GM19468 (cell line): ENCODE data around the gene CAMK2B.

Source experiments
- ATAC-seq: cut with Tn5 transposase; IDR thresholded peaks from one replicate; pipeline ENCODE4 v1.9.1; 2021; ENCODE audit warnings: mild to moderate bottlenecking, moderate library complexity, moderate number of reproducible peaks; ENCODE audit not compliant: unreplicated experiment; ENCODE audit errors: extremely low read depth

CAMK2B gene

DNA sequence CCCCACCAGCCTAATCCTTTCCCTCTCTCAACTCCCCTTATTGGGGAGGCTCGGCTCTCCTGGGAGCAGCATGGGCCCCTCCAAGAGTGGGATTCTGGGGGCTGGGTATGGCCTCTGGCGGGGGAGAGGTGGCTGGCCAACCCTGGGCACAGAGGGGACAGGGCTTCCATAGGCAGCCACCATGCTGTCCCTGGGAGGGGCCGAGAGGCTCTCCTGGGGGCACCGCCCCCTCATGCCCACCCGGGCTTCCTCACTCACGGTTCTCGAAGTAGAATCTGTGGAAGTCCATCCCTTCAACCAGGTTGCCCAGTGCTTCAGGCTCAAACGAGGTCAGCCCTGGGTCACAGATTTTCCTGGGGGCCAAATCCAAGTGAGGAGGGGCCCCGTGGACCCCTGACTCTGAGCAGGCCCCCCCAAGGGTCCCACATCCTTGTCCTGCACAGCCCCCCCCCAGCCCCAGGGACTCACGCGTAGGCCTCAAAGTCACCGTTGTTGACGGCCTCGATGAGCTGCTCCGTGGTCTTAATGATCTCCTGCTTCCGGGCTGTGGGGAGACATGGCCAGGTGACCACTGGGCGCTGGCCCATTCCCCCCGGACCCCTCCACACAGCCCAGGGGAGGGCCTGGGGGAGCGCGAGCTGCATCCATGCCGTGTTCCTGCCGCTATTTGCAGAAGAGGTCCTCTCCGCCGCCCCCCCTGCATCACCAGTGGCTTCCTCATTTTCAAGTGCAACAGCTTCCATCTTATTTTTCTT, 104.9 kb downstream of the CAMK2B start:
- no peak for ATAC-seq

DNA sequence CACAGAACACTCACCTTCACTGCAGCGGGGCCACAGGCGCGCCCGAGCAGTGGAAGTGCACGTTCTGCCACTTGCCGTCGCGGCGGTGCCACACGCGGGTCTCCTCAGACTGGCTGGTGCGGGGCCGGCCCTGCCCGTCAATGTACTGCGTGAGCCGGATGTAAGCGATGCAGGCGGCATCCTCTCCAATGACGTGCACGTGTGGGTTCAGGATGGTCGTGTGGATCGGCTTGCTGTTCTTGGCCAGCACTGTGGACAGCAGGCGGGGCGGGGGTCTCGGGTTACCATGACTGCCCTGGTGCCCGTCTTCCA, 105.4 kb downstream of the CAMK2B start:
- no peak for ATAC-seq

DNA sequence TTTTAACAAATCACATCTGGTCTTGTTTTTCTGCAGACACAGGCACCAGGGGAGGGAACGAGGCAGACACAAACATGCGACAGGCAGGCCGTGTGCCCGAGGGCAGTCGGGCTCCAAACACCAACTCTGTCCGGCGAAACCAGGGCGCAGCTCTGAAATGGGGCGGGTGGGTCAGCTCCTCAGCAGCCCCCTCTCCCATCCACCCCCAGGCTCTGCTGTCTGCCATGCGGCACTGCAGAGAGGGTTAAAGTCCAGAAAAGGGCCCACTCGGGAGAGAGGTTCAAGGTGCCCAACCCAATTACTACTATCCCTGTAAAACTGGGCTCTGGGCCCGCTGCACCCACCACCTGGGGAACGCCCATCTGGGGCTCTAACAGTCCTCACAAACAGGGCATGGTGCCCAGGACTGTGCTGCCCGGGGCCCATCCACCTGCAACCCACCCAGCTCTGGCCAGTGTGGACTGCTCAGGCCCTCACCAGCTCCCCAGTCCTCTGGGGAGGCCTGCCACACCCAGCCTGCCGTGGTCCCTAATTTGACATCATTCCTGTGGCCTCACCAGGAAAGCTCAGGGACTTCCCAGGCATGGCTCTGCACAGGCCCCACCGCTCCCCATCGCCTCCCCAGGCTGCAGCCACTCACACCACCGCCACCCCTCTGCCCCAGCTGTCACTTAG, 105.9 kb downstream of the CAMK2B start:
- no peak for ATAC-seq

DNA sequence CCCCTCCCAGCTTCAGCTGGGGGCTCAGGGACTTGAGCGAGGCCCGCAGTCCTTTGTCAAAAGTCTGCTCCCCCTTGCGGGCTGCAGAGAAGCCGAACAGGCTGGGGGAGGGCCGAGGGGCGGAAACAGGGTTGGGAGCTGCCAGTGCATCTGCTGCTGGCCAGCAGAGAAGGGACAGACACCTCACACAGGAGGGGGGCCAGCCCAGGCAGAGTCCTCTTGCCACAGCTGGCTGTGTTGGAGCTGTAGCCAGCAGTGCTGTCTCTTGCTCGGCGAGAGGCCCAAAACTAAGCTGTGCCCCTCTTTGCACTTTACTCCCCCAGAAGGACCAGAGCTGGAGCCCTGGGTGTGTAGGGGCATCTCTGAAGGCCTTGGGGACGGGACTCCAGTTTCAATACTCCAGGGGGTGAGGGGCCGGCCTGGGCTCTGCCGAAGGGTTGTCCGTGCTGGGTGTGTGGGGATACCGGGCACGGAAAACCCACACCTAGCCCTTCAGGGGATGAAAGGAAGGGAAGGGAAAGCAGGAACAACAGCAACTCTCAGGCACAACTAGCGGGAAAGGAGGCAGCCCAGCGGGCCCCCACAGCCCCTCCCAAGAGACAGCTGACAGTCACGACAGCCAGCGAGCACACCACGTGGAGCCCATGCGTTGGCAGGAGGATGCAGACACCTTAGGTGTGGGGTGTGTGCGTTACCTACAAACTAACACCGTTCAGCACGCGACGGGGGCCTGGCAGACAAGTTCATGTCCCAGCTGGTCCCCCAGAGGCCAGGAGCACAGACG, 106.8 kb downstream of the CAMK2B start:
- no peak for ATAC-seq

GRCh38 chr7:44217852-44218402, 107.5 kb downstream of the CAMK2B start:
- ATAC-seq: no peak

DNA sequence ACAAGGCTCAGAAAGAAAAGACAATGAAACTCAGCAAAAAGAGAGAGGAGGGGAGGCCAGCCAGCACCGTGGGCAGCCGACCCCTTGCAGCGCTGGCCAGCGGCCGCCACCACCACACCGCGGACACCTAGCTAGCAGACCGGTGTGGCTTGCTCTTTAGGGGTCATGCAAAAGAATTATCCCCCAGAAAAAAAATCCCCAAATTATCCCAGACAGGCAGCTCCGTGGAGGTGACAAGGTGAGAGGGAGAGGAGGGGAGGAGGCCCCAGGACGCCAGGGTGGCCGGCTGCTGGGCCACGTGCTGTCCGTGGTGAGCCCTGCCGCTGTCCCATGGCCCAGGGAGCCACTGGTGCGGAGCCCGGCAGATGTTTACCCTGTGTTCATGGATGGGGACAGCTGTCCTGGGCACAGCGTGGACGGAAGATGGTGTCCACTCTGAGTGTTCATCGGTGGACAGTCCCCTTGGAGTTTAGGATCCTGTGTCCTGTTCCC, 108.1 kb downstream of the CAMK2B start:
- ATAC-seq: no peak

DNA sequence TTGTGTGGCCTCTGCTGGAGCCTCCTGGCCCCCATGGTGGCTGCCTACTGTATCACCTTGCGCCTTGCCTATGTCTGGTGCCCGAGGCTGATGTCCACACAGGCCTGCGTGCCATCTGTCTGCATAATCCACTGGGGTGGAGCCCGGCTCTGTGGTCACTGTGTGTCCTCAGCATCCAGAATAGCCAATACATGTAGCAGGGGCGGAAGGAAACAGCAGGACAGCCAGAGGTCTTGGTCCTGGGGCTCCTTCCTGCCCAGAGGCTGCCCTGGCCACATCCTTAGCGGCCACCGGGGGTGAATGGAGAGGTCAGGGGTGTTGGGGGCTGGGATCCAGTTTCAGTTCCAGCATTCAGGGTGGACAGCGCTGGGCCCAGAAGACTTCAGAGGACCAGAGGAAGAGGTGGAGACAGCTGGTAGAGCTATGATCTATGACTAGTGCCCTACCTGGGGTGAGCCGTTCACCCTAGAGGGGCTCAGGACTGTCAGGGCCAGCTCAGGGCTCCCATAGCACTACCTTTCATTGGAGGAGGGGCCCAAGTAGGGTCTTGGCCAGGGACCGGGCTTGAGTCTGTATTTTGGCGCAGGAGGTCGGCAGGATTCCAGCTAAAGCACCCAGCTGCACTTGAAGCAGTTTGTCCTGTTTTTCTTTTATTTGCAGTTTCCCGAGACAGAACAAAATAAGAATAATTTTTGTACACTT, 108.7 kb downstream of the CAMK2B start:
- ATAC-seq: no peak

GRCh38 chr7:44216019-44216418, 109.4 kb downstream of the CAMK2B start:
- ATAC-seq: no peak

DNA sequence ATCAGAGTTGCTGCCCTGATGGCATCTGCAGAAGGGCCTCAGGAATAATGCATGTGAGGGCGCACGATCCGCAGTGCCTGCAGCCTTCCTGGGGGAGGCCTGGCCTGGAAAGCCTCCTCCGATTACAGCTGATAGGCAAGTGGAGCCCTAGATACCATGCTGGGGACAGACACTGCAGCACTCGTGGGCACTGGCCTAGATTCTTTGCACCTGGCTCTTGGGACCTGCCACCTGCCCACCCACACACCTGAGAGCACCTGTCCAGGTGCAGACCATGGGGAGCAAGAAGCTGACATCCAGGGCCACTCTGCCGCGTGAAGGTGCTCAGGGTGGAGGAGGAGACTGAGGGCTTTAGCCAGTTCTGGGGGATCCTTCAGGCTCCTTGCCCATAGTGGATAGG, 109.9 kb downstream of the CAMK2B start:
- no peak for ATAC-seq

DNA sequence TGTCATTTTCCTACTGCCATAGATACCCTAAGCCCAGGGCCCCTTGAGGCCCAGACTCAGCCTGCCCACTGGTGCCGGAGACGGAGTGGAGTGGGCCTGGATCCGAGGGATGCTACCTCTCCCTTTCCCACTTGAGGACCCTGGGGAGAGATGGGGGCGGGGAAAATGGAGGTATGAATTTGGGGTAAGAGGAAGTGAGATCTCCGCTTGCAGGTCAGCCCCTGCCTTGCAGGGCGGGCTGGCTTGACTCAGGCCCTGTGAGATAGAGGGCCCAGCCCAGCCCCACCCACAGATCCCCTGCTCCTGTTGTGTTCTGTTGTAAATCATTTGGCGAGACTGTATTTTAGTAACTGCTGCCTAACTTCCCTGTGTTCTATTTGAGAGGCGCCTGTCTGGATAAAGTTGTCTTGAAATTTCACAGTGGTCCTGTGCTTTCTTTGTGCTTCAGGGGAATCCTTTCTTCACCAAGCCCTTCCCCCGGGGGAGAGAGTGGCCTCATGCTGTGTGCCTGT, 111.5 kb downstream of the CAMK2B start:
- no peak for ATAC-seq

DNA sequence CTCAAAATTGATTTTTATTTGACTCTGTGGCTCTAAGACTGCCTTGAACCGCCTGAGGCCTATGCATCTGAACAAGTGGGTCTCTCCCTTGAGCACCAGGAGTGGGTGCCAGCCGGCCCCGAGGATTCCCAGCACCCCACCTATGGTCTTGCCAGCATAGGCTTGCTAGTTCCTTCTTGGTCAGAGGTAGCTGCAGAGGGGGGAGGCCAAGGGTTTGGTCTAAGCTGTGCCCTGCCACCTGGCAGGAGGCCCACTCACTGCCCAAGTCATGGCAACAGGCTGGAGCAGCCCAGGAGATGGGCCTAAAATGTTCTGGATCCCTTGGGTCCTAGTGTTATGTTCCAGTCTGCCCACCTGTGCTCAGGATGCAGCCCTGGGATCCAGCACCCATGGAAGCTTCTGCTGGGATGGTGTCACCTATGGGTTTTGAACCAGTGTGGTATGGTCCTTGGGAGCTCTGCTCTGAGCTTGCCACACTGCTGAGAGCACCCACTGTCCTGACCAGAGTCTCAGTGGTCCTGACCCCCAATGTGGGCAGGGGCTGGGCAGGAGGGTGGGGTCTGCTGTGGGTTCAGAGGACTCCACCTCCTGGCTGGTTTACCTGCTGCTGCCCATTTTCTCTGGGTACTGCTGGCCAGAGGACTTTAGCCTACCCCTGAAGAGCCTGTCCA, 112.1 kb downstream of the CAMK2B start:
- ATAC-seq: no peak

DNA sequence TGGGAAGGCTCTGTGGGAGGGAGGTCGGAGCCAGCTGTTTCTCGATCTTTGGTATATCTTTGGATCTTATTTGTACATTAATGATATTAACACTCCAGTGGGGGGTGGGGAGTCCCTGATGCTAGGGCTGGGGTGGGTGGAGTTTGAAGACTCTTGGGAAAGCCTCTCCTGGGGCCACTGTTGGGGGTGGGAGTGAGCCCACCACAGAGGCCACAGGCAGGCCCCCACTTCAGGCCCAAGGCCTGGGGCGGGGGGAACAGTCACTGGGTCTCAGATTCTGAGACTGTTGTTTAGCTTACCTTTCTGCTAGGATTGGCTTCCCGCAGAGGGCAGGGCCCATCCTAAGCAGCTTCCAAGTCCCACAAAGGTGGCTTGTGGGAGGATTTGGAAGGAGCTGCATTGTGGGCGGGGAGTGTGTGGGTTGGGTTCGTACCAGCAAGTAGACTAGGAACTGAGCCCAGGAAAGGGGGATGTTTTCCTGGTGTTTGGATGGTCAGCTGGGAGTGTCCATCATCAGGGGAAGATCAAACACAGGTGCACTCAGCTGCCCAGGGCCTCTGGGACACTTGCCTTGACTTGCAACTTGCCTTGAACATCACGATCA, 112.7 kb downstream of the CAMK2B start:
- no peak for ATAC-seq

DNA sequence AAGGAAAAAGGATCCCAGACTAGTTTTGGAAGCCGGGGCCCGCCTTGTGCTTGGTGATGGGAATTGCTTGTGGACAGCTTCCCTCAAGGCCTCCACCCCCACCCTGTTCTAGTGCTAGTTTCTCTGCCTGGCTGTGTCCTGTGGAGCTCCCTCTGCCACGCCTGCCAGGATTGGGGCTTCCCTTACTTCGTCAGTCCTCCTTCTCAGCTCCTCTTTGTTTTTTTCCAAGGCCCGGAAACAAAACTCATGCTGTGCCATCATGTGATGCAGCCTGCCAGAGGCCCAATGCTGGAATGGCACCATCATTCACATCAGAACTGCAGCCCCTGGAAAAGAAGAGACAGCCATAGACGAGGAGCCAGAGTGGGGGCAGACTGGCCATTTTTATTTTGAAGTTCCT, 113.4 kb downstream of the CAMK2B start:
- no peak for ATAC-seq

DNA sequence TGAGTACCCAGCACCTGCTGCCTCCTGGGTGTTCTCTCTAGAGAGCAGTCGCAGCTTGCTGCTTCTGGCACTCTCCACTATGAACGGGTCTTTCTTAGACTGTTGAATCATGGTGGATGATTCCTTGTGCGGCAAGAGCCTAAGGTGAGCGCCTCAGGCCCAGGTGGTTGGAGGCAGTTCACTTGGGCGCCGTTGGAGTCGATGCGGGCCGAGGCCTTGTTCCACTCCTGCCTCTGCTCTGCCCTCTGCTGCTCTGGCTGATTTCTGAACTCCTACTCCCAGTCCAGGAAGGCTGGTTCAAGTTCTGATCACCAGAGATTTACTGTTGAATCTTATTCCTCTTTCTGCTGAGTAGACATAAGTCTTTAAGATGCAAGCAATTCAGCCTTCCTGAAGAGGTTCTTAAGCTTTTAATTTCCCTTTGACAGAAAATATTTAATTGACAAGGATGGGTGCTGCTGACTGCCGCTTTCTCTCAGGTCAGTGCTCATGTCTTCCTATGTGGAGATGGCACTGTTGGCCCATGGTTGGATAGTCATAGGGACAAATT, 114.2 kb downstream of the CAMK2B start:
- ATAC-seq: no peak

DNA sequence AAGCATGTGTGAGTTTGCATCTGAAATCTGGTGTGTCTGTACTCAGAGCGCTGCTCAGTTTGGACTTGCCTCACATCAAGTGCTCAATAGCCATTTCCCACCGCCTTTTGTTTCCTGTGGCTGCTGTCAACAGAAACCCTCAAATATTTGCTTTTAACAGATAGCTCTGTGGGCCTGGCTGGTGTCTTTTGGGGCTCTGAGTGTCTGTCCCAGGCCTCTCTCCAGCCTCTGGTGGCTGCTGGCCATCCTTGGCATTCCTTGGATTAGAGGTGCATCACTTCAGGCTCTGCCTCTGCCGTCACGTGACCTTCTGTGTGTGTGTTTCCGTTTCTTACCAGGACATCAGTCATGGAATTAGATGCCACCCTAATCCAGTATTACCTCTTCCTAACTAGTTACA, 115.3 kb downstream of the CAMK2B start:
- no peak for ATAC-seq

- ATAC-seq: no peak
Observed at GRCh38 chr7:44208085-44208484, 117.3 kb downstream of the CAMK2B start.

DNA sequence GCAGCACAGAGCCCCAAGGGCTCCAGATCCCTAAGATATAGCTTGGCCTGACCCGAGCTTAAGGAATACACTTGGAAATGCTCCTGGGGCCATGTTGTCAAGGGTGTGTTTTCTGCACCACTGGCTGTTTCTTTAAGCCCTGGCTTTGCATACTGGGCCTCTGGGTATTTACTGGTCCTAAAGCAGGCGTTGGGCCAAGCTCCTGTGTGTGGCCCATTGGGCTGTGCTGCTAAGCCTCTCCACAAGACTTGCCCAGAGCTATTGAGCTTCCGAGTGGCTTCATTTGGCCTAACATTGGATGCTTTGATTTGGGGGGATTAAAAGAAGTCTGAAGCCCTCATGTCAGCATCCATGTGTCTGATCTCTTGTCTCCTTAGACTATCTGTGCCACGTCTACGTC, 119.4 kb downstream of the CAMK2B start:
- ATAC-seq: no peak

DNA sequence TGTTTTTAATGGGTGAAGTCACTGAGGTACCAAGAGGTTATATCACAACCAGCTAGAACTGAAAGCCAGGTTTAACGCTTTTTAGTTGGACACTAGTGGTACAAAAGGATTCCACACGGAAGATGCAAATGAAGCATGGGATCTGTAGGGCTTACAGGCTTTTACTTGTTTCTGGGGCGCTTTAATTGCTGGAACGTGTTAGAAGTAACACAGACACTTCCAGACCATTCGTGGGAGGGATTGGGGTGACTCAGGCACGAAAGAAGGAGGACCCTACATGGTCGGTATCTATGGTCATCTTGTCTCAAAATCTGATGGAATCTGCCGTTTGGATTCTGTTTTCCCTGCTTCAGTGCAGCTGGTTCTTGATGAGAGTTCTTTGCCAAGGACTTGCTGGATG, 123.6 kb downstream of the CAMK2B start:
- no peak for ATAC-seq
